Right renal pelvis (tissue), 4 donors: Measurements from ENCODE around the gene ME3. TPM values are rescaled to one million over a fixed set of nuclear protein-coding genes. Genes with fewer than 3 reads are reported as not detected.
"Not testable (repeated sequence)": the region's sequence is repeated elsewhere in the genome, so short reads cannot be mapped to it uniquely, and the experiment has no call there.

ENCODE experiments used
- DNase-seq, 4 donors: peaks; one replicate each; pipeline ENCODE4 v3.0.0-alpha.2; 2013; ENCODE audit warnings: low read depth in 4 of 4, low spot score in 3 of 4, missing footprints in 1 of 4
- polyA plus RNA-seq, 4 donors: library from polyadenylated mRNA; unstranded; fragments of 120-200 nt; gene quantifications; one replicate each; pipeline ENCODE4 v1.2.1, GENCODE V29; 2013; ENCODE audit not compliant: insufficient read length in 4 of 4

Gene ME3
- polyA plus RNA-seq, 4 donors, result 29.1 to 32.4 (median 29.4) TPM

GRCh38 chr11:86569109-86569508, 103.3 kb downstream of the ME3 start:
- DNase-seq, result no peak

- no peak for DNase-seq
Observed at GRCh38 chr11:86565801-86566312, 106.6 kb downstream of the ME3 start.

- no peak for DNase-seq
Observed at GRCh38 chr11:86565388-86565787, 107.0 kb downstream of the ME3 start.

GRCh38 chr11:86562842-86563241, 109.6 kb downstream of the ME3 start:
- not testable (repeated sequence) for DNase-seq

DNA sequence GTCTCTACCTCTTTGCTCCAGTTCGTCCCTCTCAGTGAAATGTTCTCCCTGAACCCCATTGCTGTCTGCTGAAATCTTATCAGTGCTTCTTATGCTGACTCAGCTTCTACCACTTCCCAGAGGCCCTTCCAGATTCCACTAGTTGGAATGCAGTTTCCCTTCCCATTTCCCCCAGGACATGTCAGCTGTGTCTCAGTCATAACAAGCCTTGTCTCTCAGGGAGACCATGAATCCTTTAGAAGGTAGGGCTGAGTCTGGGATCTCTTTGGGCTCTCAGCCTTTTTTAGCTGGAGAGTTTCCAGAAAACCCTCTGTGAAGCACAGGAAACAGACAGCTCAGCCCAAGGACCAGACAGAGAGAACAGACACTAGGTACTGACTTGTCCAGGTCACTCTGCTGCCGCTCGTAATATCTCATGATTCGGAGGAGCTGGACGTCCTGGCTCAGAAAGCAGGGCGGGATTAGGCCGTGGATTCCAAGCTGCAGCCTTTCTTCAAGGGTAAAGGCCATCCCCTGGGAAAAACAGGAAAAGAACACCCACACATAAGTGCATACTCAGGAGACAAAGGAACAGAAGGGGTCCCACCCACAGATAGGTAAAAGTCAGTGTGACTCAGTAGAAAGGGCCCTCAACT, 113.0 kb downstream of the ME3 start:
- no peak for DNase-seq

- no peak for DNase-seq
Observed at GRCh38 chr11:86558841-86559240, 113.6 kb downstream of the ME3 start.

GRCh38 chr11:86558207-86558606, 114.2 kb downstream of the ME3 start:
- no peak for DNase-seq

DNA sequence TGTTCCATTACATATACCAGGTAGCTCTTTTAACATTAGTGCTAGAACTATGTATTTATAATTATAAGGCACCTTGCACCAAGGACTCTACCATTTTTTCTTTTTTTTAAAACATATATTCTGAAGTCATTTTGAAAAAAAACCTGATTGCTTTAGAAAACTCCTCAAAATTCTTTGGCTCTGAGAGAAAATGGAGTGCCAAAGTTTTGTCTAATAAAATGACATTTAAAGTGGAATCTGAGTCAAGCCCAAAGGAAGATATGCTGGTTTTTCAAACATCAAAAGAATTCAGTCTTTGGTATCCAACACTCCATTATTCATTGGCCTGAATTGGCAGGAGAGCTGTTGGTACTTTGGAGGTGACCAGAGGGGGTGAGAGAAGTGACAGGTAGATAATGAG, 116.5 kb downstream of the ME3 start:
- DNase-seq, result no peak

DNA sequence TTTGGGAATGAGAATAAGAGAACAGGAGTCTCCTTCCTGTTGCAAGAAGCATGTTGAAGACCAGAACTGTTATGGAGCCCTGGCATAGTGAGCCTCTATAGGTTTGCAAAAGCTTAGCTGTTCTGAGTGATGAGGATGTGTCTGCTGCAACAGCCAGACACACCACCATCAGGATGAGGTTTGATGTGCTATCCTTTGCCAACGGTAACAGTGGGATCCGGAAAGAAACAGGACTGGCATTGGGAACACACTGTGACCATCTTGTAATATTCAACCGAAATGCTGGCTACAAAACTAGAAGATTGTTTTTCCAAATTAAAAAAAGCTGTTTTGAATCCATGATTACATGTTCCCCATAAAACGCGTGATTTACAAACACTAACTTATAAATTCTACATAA, 117.0 kb downstream of the ME3 start:
- DNase-seq, result no peak

DNA sequence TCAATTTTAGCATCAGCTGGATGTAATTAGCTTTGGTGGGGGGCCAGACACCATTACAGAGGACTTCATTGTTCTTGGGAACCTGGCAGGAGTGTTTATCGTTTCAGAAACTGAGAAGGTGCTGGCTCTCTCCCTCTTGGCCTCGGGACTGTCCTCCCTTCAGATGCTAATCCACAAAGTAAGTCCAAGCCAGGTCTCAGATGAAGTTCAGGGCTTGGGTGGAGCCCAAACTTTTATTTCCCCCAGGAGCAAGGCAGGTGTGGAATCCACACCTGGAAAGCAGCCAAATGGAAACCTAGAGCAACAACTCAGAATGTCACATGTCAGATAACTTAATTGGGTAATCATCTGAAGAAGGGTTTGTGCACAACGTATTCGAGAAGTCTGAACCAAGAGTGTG, 119.2 kb downstream of the ME3 start:
- no peak for DNase-seq

DNA sequence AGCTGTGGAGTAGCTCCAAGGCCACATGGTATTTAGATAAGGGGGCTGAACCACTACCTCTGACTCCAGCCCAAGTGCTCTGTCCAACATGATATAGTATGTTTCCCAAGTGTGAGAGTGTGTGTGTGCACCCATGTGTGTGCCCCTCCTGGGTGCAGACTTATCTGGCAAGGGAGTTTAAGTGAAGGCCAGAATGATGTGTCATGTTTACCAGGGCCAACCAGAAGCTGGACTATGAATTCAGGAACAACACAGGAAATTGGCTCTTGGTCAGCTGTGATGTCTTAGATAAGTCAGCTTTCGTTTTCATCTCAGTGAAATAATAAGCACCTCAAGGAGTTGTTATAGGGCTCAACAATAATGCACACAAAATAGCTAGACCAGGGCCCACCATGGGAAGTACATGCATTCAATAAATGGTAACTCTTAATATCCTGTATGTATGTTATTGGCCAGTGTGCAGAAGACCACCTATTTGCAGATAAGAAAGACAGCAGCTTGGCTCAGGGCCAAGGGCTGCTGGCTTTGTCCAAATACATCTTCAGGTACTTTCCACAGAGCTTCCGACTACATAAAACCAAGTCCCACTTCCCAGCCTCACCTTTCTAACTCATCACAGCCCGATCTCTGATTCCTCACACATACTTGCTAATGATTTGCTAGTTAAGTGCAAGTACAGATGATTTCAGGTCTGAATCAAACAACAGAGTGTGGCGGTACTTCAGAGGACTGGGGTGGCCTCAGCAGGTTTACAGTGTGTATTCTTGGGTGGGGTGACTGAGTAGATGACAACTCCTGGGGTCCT, 120.9 kb downstream of the ME3 start:
- no peak for DNase-seq

- no peak for DNase-seq
Observed at GRCh38 chr11:86550757-86551156, 121.7 kb downstream of the ME3 start.

DNA sequence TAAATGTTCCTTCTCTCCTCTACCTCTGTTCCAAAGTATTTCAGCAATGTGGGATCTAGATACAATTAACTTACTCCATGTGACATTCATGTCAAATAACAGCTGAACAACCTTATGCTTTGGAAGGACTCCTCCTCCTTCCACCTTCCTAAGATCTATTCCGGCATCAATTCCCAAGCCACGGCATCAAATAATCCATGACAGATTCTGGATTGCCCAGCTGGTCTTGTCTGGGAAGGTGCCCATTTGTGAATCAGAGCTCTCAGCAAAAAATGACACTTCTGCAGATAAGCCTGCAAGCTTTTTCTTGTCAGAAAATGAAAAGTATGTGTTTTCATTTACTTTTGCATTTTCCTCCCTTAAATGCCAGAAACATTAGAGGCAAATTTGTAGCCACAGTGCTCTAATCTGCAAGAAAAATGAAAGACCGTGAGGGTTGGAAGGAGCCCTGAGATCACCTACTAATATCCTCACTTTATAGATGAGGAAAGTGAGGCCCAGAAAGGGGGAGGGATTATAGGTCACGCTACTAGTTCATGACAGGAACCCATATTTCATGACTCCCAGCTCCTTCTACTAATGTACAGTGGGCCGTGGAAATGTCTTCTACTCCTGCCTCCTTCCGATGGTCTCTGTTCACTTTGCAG, 124.0 kb downstream of the ME3 start:
- DNase-seq, result no peak

GRCh38 chr11:86547727-86548126, 124.7 kb downstream of the ME3 start:
- DNase-seq, result no peak

DNA sequence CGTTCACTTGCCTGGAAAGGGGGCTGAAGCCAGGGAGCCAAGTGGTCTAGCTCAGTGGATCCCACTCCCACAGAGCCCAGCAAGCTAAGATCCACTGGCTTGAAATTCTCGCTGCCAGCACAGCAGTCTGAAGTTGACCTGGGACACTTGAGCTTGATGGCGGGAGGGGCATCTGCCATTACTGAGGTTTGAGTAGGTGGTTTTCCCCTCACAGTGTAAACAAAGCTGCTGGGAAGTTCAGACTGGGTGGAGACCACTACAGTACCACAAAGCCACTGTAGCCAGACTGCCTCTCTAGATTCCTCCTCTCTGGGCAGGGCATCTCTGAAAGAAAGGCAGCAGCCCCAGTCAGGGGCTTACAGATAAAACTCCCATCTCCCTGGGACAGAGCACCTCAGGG, 131.1 kb downstream of the ME3 start:
- DNase-seq, result not testable (repeated sequence)

DNA sequence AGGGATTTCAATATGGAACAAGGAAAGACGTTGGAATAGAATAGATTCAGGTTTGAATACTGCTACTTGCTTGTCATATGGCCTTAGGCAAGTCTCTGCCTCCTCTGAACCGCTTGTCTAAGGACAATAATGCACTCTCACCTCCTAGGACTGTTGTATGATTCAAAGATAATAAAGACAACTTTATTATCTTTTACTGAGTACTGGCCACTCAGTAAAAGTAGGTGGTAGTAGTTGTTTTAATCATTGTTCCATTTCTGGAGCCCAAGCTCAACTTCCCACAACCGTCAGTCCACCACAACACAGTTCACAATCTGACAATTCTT, 134.2 kb downstream of the ME3 start:
- no peak for DNase-seq

DNA sequence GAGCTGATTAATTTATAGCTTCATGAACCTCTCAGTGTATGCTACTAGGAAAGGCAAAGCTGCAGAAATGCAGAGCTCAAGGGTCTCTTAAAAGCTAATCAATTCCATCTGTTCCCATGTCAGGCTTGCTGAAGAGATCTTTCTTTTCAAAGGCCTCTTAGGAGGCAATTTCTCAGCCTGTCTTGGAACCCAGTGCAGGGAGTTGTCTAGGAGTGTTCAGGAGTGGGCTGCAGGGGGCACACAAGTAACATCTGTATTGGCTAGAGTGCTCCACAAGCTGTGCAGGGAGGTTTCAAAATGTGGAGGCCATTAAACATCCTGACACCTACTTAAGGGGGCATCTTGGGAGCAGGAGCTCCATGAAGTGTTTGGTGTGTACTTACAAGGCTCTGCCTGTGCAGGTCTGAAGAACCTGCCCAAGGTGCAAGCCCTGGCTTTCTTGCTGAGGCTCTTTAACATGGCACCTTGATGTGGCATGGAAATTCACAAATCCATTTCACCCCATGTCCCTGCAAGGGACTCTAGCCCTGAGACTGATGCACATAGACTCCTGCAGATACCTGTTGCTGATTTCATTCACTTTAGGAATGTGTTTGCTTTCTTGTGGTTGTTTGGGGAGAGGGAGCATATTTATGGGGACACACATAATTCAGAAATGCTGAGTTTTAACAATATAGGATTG, 134.7 kb downstream of the ME3 start:
- no peak for DNase-seq

- no peak for DNase-seq
Observed at GRCh38 chr11:86535773-86536172, 136.6 kb downstream of the ME3 start.

GRCh38 chr11:86524620-86525352, 147.6 kb downstream of the ME3 start:
- no peak for DNase-seq
